GM21360 (cell line): Measurements from ENCODE around the gene BNC2.

Experiments
- ATAC-seq: cut with Tn5 transposase; IDR thresholded peaks from one replicate; pipeline ENCODE4 v1.9.1; 2021; ENCODE audit warnings: mild to moderate bottlenecking, moderate library complexity; ENCODE audit not compliant: unreplicated experiment

BNC2 gene

GRCh38 chr9:16652582-16652981 is 217.9 kb downstream of the BNC2 start:
- ATAC-seq = no peak

GRCh38 chr9:16651446-16651964 is 219.0 kb downstream of the BNC2 start:
- ATAC-seq = no peak

GRCh38 chr9:16645970-16646369 is 224.5 kb downstream of the BNC2 start:
- no peak for ATAC-seq

- no peak for ATAC-seq
Measured at GRCh38 chr9:16642421-16643109, 227.9 kb downstream of the BNC2 start.

GRCh38 chr9:16640649-16641048 is 229.8 kb downstream of the BNC2 start:
- no peak for ATAC-seq

GRCh38 chr9:16639644-16640043 is 230.8 kb downstream of the BNC2 start:
- ATAC-seq = no peak

- no peak for ATAC-seq
Measured at GRCh38 chr9:16637911-16638310, 232.6 kb downstream of the BNC2 start.

GRCh38 chr9:16637218-16637617 is 233.3 kb downstream of the BNC2 start:
- ATAC-seq = no peak

- ATAC-seq = no peak
Measured at GRCh38 chr9:16633794-16634193, 236.7 kb downstream of the BNC2 start.

- ATAC-seq = no peak
Measured at GRCh38 chr9:16628413-16628812, 242.1 kb downstream of the BNC2 start.

GRCh38 chr9:16627967-16628366 is 242.5 kb downstream of the BNC2 start:
- ATAC-seq = no peak

GRCh38 chr9:16627521-16627920 is 242.9 kb downstream of the BNC2 start:
- ATAC-seq = no peak

- ATAC-seq = no peak
Measured at GRCh38 chr9:16626577-16627130, 243.8 kb downstream of the BNC2 start.

GRCh38 chr9:16625811-16626210 is 244.7 kb downstream of the BNC2 start:
- no peak for ATAC-seq

- ATAC-seq = no peak
Measured at GRCh38 chr9:16625161-16625631, 245.3 kb downstream of the BNC2 start.

- ATAC-seq = no peak
Measured at GRCh38 chr9:16624744-16625117, 245.7 kb downstream of the BNC2 start.

- ATAC-seq = no peak
Measured at GRCh38 chr9:16623989-16624743, 246.3 kb downstream of the BNC2 start.

GRCh38 chr9:16622541-16622940 is 247.9 kb downstream of the BNC2 start:
- no peak for ATAC-seq

- no peak for ATAC-seq
Measured at GRCh38 chr9:16619914-16620520, 250.5 kb downstream of the BNC2 start.

- no peak for ATAC-seq
Measured at GRCh38 chr9:16619402-16619801, 251.1 kb downstream of the BNC2 start.

- no peak for ATAC-seq
Measured at GRCh38 chr9:16618524-16618923, 251.9 kb downstream of the BNC2 start.
